ENCODE results near the gene BCCIP. TPM values are rescaled to one million over a fixed set of nuclear protein-coding genes. Genes with fewer than 3 reads are reported as not detected.

Gene BCCIP
- total RNA-seq (42.5 TPM), polyA plus RNA-seq (ENCODE audit: insufficient read depth in 1 of 8, insufficient read length in 8 of 8, low replicate concordance in 1 of 8) (10 to 100 TPM; 59.9 to 67.2 (median 62.3) TPM)
- long read RNA-seq, donor 1, transcript BCCIP-201 (7 exons, 1,236 nt) = major isoform, 9 of 16 reads
- long read RNA-seq, donor 1, partial matches to known transcripts = 0 of 16 reads
- long read RNA-seq, donor 1, other reads (novel, unspliced or antisense) = 0 of 16 reads
- long read RNA-seq, donor 2, partial matches to known transcripts = 0 of 3 reads
- long read RNA-seq, donor 2, other reads (novel, unspliced or antisense) = 0 of 3 reads
- long read RNA-seq, donor 3, transcript BCCIP-202 (7 exons, 2,337 nt) = minor isoform, 8 of 32 reads
- long read RNA-seq, donor 3, transcript BCCIP-201 (7 exons, 1,236 nt) = major isoform, 16 of 32 reads
- long read RNA-seq, donor 3, transcript BCCIP-203 (8 exons, 1,433 nt) = minor isoform, 8 of 32 reads
- long read RNA-seq, donor 3, partial matches to known transcripts = 0 of 32 reads
- long read RNA-seq, donor 3, other reads (novel, unspliced or antisense) = 0 of 32 reads
- long read RNA-seq, donor 4, transcript BCCIP-201 (7 exons, 1,236 nt) = major isoform, 10 of 16 reads
- long read RNA-seq, donor 4, partial matches to known transcripts = 0 of 16 reads
- long read RNA-seq, donor 4, other reads (novel, unspliced or antisense) = 0 of 16 reads
- long read RNA-seq, donor 5, transcript BCCIP-201 (7 exons, 1,236 nt) = major isoform, 24 of 78 reads
- long read RNA-seq, donor 5, transcript BCCIP-203 (8 exons, 1,433 nt) = minor isoform, 12 of 78 reads
- long read RNA-seq, donor 5, transcript BCCIP-202 (7 exons, 2,337 nt) = minor isoform, 10 of 78 reads
- long read RNA-seq, donor 5, partial matches to known transcripts = 25 of 78 reads
- long read RNA-seq, donor 5, other reads (novel, unspliced or antisense) = 7 of 78 reads
- long read RNA-seq, donor 6, transcript BCCIP-202 (7 exons, 2,337 nt) = minor isoform, 12 of 132 reads
- long read RNA-seq, donor 6, transcript BCCIP-203 (8 exons, 1,433 nt) = minor isoform, 14 of 132 reads
- long read RNA-seq, donor 6, transcript BCCIP-201 (7 exons, 1,236 nt) = major isoform, 25 of 132 reads
- long read RNA-seq, donor 6, partial matches to known transcripts = 76 of 132 reads
- long read RNA-seq, donor 6, other reads (novel, unspliced or antisense) = 5 of 132 reads
- long read RNA-seq, donor 7, transcript BCCIP-203 (8 exons, 1,433 nt) = minor isoform, 6 of 48 reads
- long read RNA-seq, donor 7, transcript BCCIP-201 (7 exons, 1,236 nt) = major isoform, 12 of 48 reads
- long read RNA-seq, donor 7, partial matches to known transcripts = 26 of 48 reads
- long read RNA-seq, donor 7, other reads (novel, unspliced or antisense) = 0 of 48 reads
- long read RNA-seq, donor 8, transcript BCCIP-201 (7 exons, 1,236 nt) = minor isoform, 8 of 18 reads
- long read RNA-seq, donor 8, transcript BCCIP-203 (8 exons, 1,433 nt) = major isoform, 9 of 18 reads
- long read RNA-seq, donor 8, partial matches to known transcripts = 0 of 18 reads
- long read RNA-seq, donor 8, other reads (novel, unspliced or antisense) = 0 of 18 reads
- long read RNA-seq, donor 9, transcript BCCIP-201 (7 exons, 1,236 nt) = major isoform, 13 of 48 reads
- long read RNA-seq, donor 9, transcript BCCIP-202 (7 exons, 2,337 nt) = minor isoform, 6 of 48 reads
- long read RNA-seq, donor 9, partial matches to known transcripts = 26 of 48 reads
- long read RNA-seq, donor 9, other reads (novel, unspliced or antisense) = 0 of 48 reads
- long read RNA-seq, donor 10, transcript BCCIP-201 (7 exons, 1,236 nt) = major isoform, 14 of 80 reads
- long read RNA-seq, donor 10, transcript BCCIP-203 (8 exons, 1,433 nt) = minor isoform, 7 of 80 reads
- long read RNA-seq, donor 10, transcript BCCIP-202 (7 exons, 2,337 nt) = minor isoform, 5 of 80 reads
- long read RNA-seq, donor 10, partial matches to known transcripts = 54 of 80 reads
- long read RNA-seq, donor 10, other reads (novel, unspliced or antisense) = 0 of 80 reads
- long read RNA-seq, donor 11, transcript BCCIP-201 (7 exons, 1,236 nt) = minor isoform, 9 of 27 reads
- long read RNA-seq, donor 11, transcript BCCIP-203 (8 exons, 1,433 nt) = major isoform, 16 of 27 reads
- long read RNA-seq, donor 11, partial matches to known transcripts = 0 of 27 reads
- long read RNA-seq, donor 11, other reads (novel, unspliced or antisense) = 0 of 27 reads

GRCh38 chr10:125822878-125823662, at the start of gene BCCIP, which contains the start of gene UROS:
BCCIP (plus strand) TSS chr10:125823546; CDS start chr10:125823558, 12 bp downstream.
UROS (minus strand) TSS chr10:125823258; CDS start chr10:125816499, 6,759 bp downstream.
- WGBS (ENCODE audit: insufficient coverage) = under 1% methylated on average over 74 of the region's 74 CpGs
- peak within 1 kb of the TSS; percentile 99 for H3K4me3 ChIP-seq (ENCODE audit: low read length)
- peak; percentile 94 for DNase-seq
- H3K9me3 ChIP-seq (replicated peaks; ENCODE audit: control insufficient read depth, low read depth, low read length) = no peaks in the 10 kb centered on the region
- no peaks in the 10 kb centered on the region for H3K27me3 ChIP-seq (ENCODE audit: control insufficient read depth, insufficient read depth, low read length)
- peaks cover 21% of the 10 kb centered on the region for H3K36me3 ChIP-seq (ENCODE audit: control insufficient read depth, insufficient read depth, low read length)
- H3K27ac ChIP-seq (ENCODE audit: low read length) = peak within 1 kb of the TSS; percentile 82
- H3K4me1 ChIP-seq (ENCODE audit: control insufficient read depth, insufficient read depth, low read length) = peaks cover 25% of the 10 kb centered on the region

- WGBS (ENCODE audit: insufficient coverage) = 63% methylated on average over 75 of the region's 75 CpGs
Observed at GRCh38 chr10:125773687-125774543, 49.4 kb upstream of the BCCIP start.

GRCh38 chr10:125774581-125775191, 48.7 kb upstream of the BCCIP start:
- H3K27me3 ChIP-seq (ENCODE audit: control insufficient read depth, insufficient read depth, low read length) = no peaks in the 10 kb centered on the region
- no peaks in the 10 kb centered on the region for H3K4me1 ChIP-seq (ENCODE audit: control insufficient read depth, insufficient read depth, low read length)
- H3K9me3 ChIP-seq (replicated peaks; ENCODE audit: control insufficient read depth, low read depth, low read length) = no peaks in the 10 kb centered on the region
- WGBS (ENCODE audit: insufficient coverage) = 95% methylated on average over 28 of the region's 32 CpGs
- no peak for DNase-seq
- no peak overlapping the region for H3K27ac ChIP-seq (ENCODE audit: low read length)
- no peaks in the 10 kb centered on the region for H3K36me3 ChIP-seq (ENCODE audit: control insufficient read depth, insufficient read depth, low read length)
- no peak overlapping the region for H3K4me3 ChIP-seq (ENCODE audit: low read length)

More at GRCh38 chr10:125773687-125774543, 49.4 kb upstream of the BCCIP start:
- Histone ChIP-seq H3K4me3 (ENCODE audit: low read length) (no peak overlapping the region), H3K4me1 (ENCODE audit: control insufficient read depth, insufficient read depth, low read length) (peaks cover 8% of the 10 kb centered on the region), H3K36me3 (ENCODE audit: control insufficient read depth, insufficient read depth, low read length) (no peaks in the 10 kb centered on the region), H3K27me3 (ENCODE audit: control insufficient read depth, insufficient read depth, low read length) (no peaks in the 10 kb centered on the region), H3K27ac (ENCODE audit: low read length) (no peak overlapping the region), H3K9me3 (replicated peaks; ENCODE audit: control insufficient read depth, low read depth, low read length) (no peaks in the 10 kb centered on the region)
- no peak for DNase-seq

- Histone ChIP-seq H3K4me3 (ENCODE audit: low read length) (no peak within 1 kb of the TSS), H3K27me3 (ENCODE audit: control insufficient read depth, insufficient read depth, low read length) (no peaks in the 10 kb centered on the region), H3K27ac (ENCODE audit: low read length) (no peak within 1 kb of the TSS), H3K9me3 (replicated peaks; ENCODE audit: control insufficient read depth, low read depth, low read length) (no peaks in the 10 kb centered on the region), H3K4me1 (ENCODE audit: control insufficient read depth, insufficient read depth, low read length) (no peaks in the 10 kb centered on the region), H3K36me3 (ENCODE audit: control insufficient read depth, insufficient read depth, low read length) (no peaks in the 10 kb centered on the region)
- DNase-seq = no peak
- 91% methylated on average over 21 of the region's 26 CpGs for WGBS (ENCODE audit: insufficient coverage)
Observed at GRCh38 chr10:125775491-125776106, 47.7 kb upstream of the BCCIP start, which contains the start of gene MMP21. MMP21 (minus strand) TSS chr10:125775821; CDS start chr10:125775821, 0 bp downstream.

- DNase-seq = no peak
- Histone ChIP-seq H3K9me3 (replicated peaks; ENCODE audit: control insufficient read depth, low read depth, low read length) (no peaks in the 10 kb centered on the region), H3K4me3 (ENCODE audit: low read length) (no peak overlapping the region), H3K27ac (ENCODE audit: low read length) (no peak overlapping the region), H3K4me1 (ENCODE audit: control insufficient read depth, insufficient read depth, low read length) (peaks cover 13% of the 10 kb centered on the region), H3K27me3 (ENCODE audit: control insufficient read depth, insufficient read depth, low read length) (no peaks in the 10 kb centered on the region), H3K36me3 (ENCODE audit: control insufficient read depth, insufficient read depth, low read length) (no peaks in the 10 kb centered on the region)
- 94% methylated on average over 9 of the region's 9 CpGs for WGBS (ENCODE audit: insufficient coverage)
Observed at GRCh38 chr10:125777806-125778205, 45.5 kb upstream of the BCCIP start.

DNA sequence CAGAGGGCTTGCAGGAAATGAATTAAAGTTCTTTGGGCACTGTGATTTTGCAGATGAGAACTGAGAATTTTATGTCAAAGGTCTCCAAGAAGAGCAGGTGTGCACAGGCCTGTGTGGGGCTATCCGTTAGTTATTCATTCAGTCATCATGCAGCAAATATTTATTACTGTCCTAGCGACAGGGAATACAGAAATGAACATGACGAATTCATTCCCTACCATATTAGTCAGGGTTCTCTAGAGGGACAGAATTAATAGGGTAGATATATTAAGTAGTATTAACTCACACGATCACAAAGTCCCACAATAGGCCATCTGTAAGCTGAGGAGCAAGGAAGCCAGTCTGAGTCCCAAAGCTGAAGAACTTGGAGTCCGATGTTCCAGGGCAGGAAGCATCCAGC, 44.8 kb upstream of the BCCIP start:
- Histone ChIP-seq H3K27me3 (ENCODE audit: control insufficient read depth, insufficient read depth, low read length) (no peaks in the 10 kb centered on the region), H3K36me3 (ENCODE audit: control insufficient read depth, insufficient read depth, low read length) (no peaks in the 10 kb centered on the region), H3K4me3 (ENCODE audit: low read length) (no peak overlapping the region), H3K27ac (ENCODE audit: low read length) (no peak overlapping the region), H3K4me1 (ENCODE audit: control insufficient read depth, insufficient read depth, low read length) (peaks cover 14% of the 10 kb centered on the region), H3K9me3 (replicated peaks; ENCODE audit: control insufficient read depth, low read depth, low read length) (no peaks in the 10 kb centered on the region)
- no peak for DNase-seq
- WGBS (ENCODE audit: insufficient coverage) = 75% methylated on average over 1 of the region's 5 CpGs
